Coronary artery (tissue), 2 donors: ENCODE measurements around the gene JAG1.

Experiments used
- DNase-seq: peaks from one replicate; pipeline ENCODE4 v3.0.0-alpha.2; 2017; ENCODE audit warnings: low spot score
- H3K27ac ChIP-seq, 2 donors: fragments of 200-600 bp; sonication (generic); one replicate each; pipeline ENCODE4 v1.5.1; 2016 to 2019
- H3K4me3 ChIP-seq: fragments of 200-600 bp; sonication (generic); 2 replicates; pipeline ENCODE4 v1.5.1; 2016; ENCODE audit warnings: mild to moderate bottlenecking, moderate library complexity
- TF ChIP-seq, protein P1 (sequence below): fragments of 200-600 bp; sonication (generic); IDR thresholded peaks from one replicate; pipeline ENCODE4 v1.5.1; 2019; ENCODE audit warnings: antibody characterized with exemption

JAG1 gene

DNA sequence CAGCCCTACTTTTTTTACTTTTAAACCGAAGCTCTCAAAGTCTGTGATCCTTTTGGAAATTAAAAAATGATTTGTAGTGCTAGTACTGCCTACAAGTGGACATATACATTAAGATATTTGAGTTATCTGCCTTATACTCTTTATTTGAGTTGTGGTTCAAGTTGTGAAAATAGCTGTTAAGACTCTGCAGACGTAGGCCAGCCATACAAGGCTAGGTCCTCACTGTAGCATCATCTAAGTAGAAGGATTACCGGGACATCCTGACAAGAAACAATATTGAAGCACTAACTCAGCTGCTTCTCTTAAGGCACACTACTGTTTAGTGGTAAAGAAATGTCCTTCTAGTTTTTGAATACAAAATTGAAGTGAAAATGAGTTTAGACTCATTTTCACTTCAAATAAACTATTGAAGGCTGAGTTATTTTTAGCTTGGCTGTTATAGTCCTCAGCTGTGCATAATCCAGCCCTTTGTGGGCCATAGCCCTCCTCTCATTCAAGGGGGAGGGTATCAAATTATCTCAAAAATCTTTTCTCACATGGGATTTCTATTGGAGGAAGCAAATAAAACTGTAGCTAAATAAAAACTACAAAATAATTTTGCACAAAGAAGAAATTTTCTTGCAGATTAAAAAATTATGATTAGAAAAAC, 68.1 kb downstream of the JAG1 start:
- TF ChIP-seq, protein P1, sequence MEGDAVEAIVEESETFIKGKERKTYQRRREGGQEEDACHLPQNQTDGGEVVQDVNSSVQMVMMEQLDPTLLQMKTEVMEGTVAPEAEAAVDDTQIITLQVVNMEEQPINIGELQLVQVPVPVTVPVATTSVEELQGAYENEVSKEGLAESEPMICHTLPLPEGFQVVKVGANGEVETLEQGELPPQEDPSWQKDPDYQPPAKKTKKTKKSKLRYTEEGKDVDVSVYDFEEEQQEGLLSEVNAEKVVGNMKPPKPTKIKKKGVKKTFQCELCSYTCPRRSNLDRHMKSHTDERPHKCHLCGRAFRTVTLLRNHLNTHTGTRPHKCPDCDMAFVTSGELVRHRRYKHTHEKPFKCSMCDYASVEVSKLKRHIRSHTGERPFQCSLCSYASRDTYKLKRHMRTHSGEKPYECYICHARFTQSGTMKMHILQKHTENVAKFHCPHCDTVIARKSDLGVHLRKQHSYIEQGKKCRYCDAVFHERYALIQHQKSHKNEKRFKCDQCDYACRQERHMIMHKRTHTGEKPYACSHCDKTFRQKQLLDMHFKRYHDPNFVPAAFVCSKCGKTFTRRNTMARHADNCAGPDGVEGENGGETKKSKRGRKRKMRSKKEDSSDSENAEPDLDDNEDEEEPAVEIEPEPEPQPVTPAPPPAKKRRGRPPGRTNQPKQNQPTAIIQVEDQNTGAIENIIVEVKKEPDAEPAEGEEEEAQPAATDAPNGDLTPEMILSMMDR = no peak
- DNase-seq = no peak
- peak overlapping the region; percentile 84 to 95 for H3K27ac ChIP-seq
- no peak overlapping the region for H3K4me3 ChIP-seq

DNA sequence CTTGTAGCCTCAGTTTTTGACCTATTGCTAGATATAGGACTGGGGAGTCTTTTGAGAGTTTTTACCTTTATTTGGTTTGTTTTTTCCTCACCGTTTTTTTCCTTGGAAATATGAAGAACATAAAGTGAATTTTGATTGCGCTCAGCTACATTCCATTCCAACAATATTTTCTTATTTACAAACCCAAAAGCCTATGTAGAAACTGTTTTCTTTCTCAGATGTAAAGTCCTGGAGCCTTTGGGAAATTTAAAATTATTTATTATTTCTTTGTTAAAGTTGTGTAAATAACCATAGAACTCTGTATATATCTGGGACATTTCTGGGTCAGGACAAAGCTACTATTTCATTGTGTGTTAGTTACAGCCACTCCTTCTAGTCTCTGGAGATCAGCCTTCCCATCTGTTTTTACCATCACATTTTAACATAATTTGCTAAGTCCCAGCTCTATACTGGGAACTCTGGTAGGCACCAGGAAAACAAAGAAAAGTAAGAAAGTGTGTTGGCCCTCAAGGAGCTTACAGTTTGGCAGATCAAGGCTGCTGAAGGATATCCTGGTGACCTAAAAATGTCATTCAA, 68.8 kb downstream of the JAG1 start:
- no peak for DNase-seq
- Histone ChIP-seq H3K27ac (peak overlapping the region; percentile 84 to 95), H3K4me3 (no peak overlapping the region)
- TF ChIP-seq, protein P1 = no peak

DNA sequence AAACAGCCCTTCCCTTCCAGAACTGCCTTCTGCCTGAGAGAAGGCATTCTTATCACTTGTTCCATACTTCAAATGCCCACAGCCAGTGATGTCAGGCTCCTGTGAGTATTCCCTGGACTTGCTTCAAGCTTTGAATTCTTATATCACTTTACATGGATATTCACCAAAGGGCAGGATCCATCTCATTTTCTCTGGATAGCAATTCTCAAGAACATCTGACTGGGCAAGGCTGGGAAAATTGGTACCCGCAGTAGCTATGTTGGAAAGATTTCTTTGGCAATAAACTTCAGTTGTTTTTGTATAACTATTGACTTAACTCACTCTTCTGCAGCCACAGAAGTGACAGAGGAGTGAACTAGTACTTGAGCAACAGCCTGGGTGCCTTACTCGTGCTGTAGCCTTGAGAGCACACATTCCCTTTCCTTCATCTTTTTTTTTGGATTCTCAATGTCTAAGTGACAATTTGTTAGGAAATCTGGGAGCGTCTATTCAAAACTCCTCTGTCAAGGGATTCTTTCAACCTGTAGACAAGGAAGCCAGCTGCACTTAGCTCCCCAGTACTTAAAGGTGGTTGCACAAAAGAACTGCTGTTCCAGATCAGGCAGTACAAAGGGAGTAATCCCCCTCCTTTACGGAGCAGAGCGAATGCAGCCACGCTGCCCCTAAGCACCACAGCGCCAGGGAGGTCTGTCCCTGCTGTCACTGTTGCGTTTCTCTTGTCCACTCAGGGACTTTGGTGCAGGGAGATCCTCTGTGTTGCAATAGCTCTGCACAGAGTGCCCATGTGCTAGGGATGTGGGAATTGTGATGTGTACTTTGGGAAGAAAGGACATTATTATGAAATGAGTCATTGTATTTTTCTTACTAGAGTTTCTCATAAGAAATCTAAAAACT, 69.6 kb downstream of the JAG1 start:
- Histone ChIP-seq H3K4me3 (peak overlapping the region; percentile 42), H3K27ac (peak overlapping the region; percentile 84 to 95)
- TF ChIP-seq, protein P1 = no peak
- peak; percentile 90 for DNase-seq

- peak overlapping the region; percentile 84 to 95 for H3K27ac ChIP-seq
- DNase-seq = no peak
- TF ChIP-seq, protein P1 = no peak
- no peak overlapping the region for H3K4me3 ChIP-seq
Observed at GRCh38 chr20:10603378-10603777, 70.4 kb downstream of the JAG1 start.

DNA sequence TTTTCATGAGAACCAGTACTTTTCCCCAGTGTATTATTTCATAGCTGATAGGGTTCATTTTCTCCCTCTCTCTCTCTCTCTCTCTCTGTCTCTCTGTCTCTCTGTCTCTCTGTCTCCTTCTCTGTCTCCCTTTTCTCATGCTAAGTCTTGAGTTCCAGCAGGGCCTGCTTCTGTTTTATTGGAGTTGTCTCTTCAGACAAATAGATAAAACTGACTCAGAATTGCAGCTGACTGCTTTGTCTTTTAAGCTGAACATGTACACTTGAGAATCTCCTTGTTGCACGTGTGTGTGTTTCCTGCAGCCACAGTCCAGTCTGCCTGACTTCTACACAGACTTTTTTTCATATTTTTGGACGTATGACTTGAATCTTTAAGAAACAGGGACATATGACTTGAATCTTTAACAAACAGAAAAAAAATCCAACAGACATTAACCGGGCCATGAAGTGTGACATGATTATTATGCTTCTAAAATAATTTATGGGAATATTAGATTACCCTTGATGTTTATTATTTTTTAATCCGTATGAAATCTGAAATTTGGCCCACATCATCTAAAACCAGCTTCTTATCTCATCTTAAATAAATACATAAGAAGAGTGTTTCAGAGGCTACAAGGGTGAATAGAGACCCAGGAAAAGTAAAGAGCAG, 71.5 kb downstream of the JAG1 start:
- peak overlapping the region; percentile 84 to 95 for H3K27ac ChIP-seq
- DNase-seq = no peak
- TF ChIP-seq, protein P1 = no peak
- H3K4me3 ChIP-seq = no peak overlapping the region

DNA sequence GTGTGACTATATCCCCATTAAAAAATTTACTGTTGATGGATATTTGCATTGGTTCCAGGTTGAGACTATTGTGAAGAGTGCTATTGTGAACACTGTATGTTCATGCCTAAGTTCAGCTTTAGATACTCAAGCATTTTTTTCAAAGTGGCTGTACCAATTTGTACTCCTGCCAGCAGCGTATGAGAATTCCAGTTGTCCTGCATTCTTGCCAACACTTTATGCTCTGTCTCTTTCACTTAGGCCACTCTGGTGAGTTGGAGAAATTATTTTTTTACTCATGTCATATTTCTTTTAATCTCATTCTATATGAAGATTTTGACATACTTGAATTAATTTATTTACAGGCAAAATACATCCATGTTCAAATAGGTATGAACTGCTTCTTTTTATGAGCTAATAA, 76.2 kb downstream of the JAG1 start:
- Histone ChIP-seq H3K27ac (no peak overlapping the region), H3K4me3 (no peak overlapping the region)
- TF ChIP-seq, protein P1 = no peak
- DNase-seq = no peak
